ENCODE measurements around the gene PKP1.

DNA sequence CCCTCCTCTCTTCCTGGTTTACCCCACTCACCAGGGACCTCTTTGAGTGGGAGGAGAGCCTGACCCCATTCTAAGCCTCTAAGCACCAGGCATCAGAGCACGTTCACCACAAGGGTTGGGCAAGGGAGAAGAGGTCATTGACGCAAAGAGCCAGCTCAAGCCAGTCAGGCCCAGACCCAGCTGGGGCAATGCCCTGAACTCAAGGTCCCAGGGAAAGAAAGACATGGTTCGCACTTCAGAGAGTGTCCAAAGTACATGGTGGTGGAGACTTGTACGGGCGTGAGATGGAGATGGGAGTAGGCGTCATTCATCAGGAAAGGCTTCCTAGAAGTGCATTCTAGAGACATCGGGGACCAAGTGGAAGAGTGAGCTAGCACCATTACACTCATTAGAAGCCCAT is 7.2 kb downstream of the PKP1 start:
- TF ChIP-seq, protein P1, sequence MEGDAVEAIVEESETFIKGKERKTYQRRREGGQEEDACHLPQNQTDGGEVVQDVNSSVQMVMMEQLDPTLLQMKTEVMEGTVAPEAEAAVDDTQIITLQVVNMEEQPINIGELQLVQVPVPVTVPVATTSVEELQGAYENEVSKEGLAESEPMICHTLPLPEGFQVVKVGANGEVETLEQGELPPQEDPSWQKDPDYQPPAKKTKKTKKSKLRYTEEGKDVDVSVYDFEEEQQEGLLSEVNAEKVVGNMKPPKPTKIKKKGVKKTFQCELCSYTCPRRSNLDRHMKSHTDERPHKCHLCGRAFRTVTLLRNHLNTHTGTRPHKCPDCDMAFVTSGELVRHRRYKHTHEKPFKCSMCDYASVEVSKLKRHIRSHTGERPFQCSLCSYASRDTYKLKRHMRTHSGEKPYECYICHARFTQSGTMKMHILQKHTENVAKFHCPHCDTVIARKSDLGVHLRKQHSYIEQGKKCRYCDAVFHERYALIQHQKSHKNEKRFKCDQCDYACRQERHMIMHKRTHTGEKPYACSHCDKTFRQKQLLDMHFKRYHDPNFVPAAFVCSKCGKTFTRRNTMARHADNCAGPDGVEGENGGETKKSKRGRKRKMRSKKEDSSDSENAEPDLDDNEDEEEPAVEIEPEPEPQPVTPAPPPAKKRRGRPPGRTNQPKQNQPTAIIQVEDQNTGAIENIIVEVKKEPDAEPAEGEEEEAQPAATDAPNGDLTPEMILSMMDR (IDR thresholded peaks at IDR 0.05; ENCODE audit: borderline replicate concordance, extremely low read depth, low read length, poor library complexity, severe bottlenecking), result no peak
- no peak for TF ChIP-seq EZH2 (IDR thresholded peaks at IDR 0.05; ENCODE audit: borderline replicate concordance, low read depth, low read length, severe bottlenecking)

All from DND-41 (cell line).